DOHH2 (cell line): ENCODE data around the gene SH3RF2.

Source experiments
- H3F3A ChIP-seq: fragments of 200-600 bp; sonication (generic), shearing (Covaris generic); 2 replicates; pipeline ENCODE4 v1.6.0; 2016; ENCODE audit warnings: antibody characterized with exemption, mild to moderate bottlenecking; ENCODE audit not compliant: control insufficient read depth, insufficient read depth
- H3K27ac ChIP-seq: fragments of 200-600 bp; sonication (generic); 2 replicates; pipeline ENCODE4 v1.5.1; 2014; ENCODE audit warnings: low read depth, mild to moderate bottlenecking, low read length, moderate library complexity
- H3K27me3 ChIP-seq: fragments of 200-600 bp; sonication (generic); 2 replicates; pipeline ENCODE4 v1.6.1; 2014; ENCODE audit warnings: mild to moderate bottlenecking, low read length, mixed read lengths; ENCODE audit not compliant: control insufficient read depth
- H3K36me3 ChIP-seq: fragments of 200-600 bp; sonication (generic); 2 replicates; pipeline ENCODE4 v1.6.1; 2014; ENCODE audit warnings: mild to moderate bottlenecking, low read length, moderate library complexity, mixed read lengths; ENCODE audit not compliant: control insufficient read depth
- H3K4me1 ChIP-seq: fragments of 200-600 bp; sonication (generic); 2 replicates; pipeline ENCODE4 v1.6.1; 2014; ENCODE audit warnings: mild to moderate bottlenecking, low read length, mixed read lengths; ENCODE audit not compliant: control insufficient read depth
- H3K4me2 ChIP-seq: fragments of 200-600 bp; sonication (generic); 2 replicates; pipeline ENCODE4 v1.6.0; 2014; ENCODE audit warnings: mild to moderate bottlenecking, low read length, moderate library complexity
- H3K4me3 ChIP-seq: fragments of 200-600 bp; sonication (generic); 2 replicates; pipeline ENCODE4 v1.5.1; 2014; ENCODE audit warnings: mild to moderate bottlenecking, low read length, mixed read lengths
- H3K79me2 ChIP-seq: fragments of 200-600 bp; sonication (generic); 2 replicates; pipeline ENCODE4 v1.6.1; 2014; ENCODE audit warnings: mild to moderate bottlenecking, low read length, mixed read lengths; ENCODE audit not compliant: control insufficient read depth
- H3K9me2 ChIP-seq: fragments of 200-600 bp; sonication (generic); replicated peaks from 2 replicates; pipeline ENCODE4 v1.6.1; 2014; ENCODE audit warnings: mild to moderate bottlenecking, low read length, mixed read lengths; ENCODE audit not compliant: control insufficient read depth
- H3K9me3 ChIP-seq: fragments of 200-600 bp; sonication (generic); 2 replicates; pipeline ENCODE4 v1.6.1; 2014; ENCODE audit warnings: antibody characterized with exemption, low read length, mixed read lengths; ENCODE audit not compliant: control insufficient read depth, insufficient read depth
- H4K20me1 ChIP-seq: fragments of 200-600 bp; sonication (generic); 2 replicates; pipeline ENCODE4 v1.6.0; 2014; ENCODE audit warnings: low read depth, mild to moderate bottlenecking, antibody characterized with exemption, low read length, moderate library complexity; ENCODE audit not compliant: control insufficient read depth, insufficient read depth
- CTCF ChIP-seq: fragments of 200-600 bp; sonication (generic); IDR thresholded peaks from one replicate; pipeline ENCODE4 v1.5.1; 2014; ENCODE audit warnings: antibody characterized with exemption, mild to moderate bottlenecking, low read depth, low read length; ENCODE audit not compliant: poor library complexity, severe bottlenecking
- EZH2phosphoT487 ChIP-seq: fragments of 200-600 bp; sonication (generic); IDR thresholded peaks from 2 replicates; pipeline ENCODE4 v1.6.1; 2017; ENCODE audit warnings: borderline replicate concordance, mild to moderate bottlenecking, antibody characterized with exemption, low read length, moderate library complexity, mixed read lengths

SH3RF2 gene

DNA sequence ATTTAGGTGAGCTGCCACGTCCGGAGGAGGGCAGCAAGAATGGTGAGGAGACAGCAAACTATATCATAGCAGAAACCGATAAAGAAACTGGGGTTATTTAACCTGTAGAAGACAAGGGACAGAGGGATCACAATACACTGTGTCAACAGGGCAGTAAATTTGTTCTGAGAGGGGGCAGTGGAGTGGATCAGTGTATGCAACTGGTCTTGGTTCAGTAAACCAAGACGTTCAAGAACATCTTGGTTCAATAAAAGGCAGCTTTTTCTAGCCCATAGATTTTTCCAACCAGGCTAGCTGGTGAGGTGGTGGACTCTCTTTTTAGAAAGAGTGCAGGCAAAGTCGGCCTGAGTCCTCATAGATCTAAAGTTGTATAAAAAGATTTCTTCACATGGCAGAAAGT lies 113.7 kb downstream of the SH3RF2 start:
- TF ChIP-seq CTCF (no peak), EZH2phosphoT487 (no peak)
- Histone ChIP-seq H3K9me3 (no peaks in the 10 kb centered on the region), H3F3A (no peaks in the 10 kb centered on the region), H4K20me1 (no peaks in the 10 kb centered on the region), H3K27me3 (peaks cover 14% of the 10 kb centered on the region), H3K4me2 (no peak overlapping the region), H3K9me2 (no peaks in the 10 kb centered on the region), H3K4me3 (no peak overlapping the region), H3K4me1 (no peaks in the 10 kb centered on the region), H3K79me2 (no peaks in the 10 kb centered on the region), H3K36me3 (no peaks in the 10 kb centered on the region), H3K27ac (no peak overlapping the region)

DNA sequence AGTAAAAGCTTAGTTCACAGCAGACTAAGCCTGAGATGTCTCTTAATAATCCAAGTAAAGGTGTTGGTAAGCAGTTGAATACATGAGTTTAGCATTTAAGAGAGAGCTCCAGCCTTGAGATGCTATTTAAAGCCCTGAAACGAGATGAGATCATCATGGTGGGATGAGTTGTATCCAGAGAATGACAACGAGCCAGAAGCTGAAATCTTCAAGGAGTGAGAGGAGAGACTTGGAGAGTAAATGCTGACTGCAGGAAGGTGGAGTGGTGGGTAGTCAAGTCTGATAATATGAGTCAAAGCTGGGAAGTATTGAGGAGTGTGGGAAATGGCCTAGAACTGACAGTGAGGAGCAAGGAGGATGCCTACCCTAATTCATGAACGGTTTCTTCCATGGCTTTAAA lies 115.3 kb downstream of the SH3RF2 start:
- TF ChIP-seq CTCF (no peak), EZH2phosphoT487 (no peak)
- Histone ChIP-seq H3K9me3 (no peaks in the 10 kb centered on the region), H3K4me2 (no peak overlapping the region), H3K36me3 (no peaks in the 10 kb centered on the region), H3K4me3 (no peak overlapping the region), H3F3A (no peaks in the 10 kb centered on the region), H3K4me1 (no peaks in the 10 kb centered on the region), H4K20me1 (no peaks in the 10 kb centered on the region), H3K9me2 (no peaks in the 10 kb centered on the region), H3K27me3 (peaks cover 20% of the 10 kb centered on the region), H3K79me2 (no peaks in the 10 kb centered on the region), H3K27ac (no peak overlapping the region)

- Histone ChIP-seq H3K27me3 (peaks cover 17% of the 10 kb centered on the region), H3K9me2 (no peaks in the 10 kb centered on the region), H4K20me1 (no peaks in the 10 kb centered on the region), H3K79me2 (no peaks in the 10 kb centered on the region), H3F3A (no peaks in the 10 kb centered on the region), H3K4me2 (no peak overlapping the region), H3K36me3 (no peaks in the 10 kb centered on the region), H3K4me3 (no peak overlapping the region), H3K27ac (no peak overlapping the region), H3K4me1 (no peaks in the 10 kb centered on the region), H3K9me3 (no peaks in the 10 kb centered on the region)
- TF ChIP-seq EZH2phosphoT487 (no peak), CTCF (peak; percentile 42)
These were observed 116.4 kb downstream of the SH3RF2 start for GRCh38 chr5:146052780-146053179.

GRCh38 chr5:146055432-146055831 lies 119.1 kb downstream of the SH3RF2 start:
- Histone ChIP-seq H4K20me1 (no peaks in the 10 kb centered on the region), H3K36me3 (no peaks in the 10 kb centered on the region), H3K4me3 (no peak overlapping the region), H3K27ac (no peak overlapping the region), H3K27me3 (peaks cover 10% of the 10 kb centered on the region), H3K79me2 (no peaks in the 10 kb centered on the region), H3K9me2 (no peaks in the 10 kb centered on the region), H3K4me2 (no peak overlapping the region), H3K4me1 (no peaks in the 10 kb centered on the region), H3F3A (no peaks in the 10 kb centered on the region), H3K9me3 (no peaks in the 10 kb centered on the region)
- TF ChIP-seq CTCF: no peak
- TF ChIP-seq EZH2phosphoT487: no peak
